SK-N-MC (cell line): Measurements from ENCODE around the gene EZH1.

Source experiments
- DNase-seq: peaks from one replicate; pipeline ENCODE4 v3.0.0-alpha.2; 2011; ENCODE audit warnings: low read depth, low spot score
- H3K27ac ChIP-seq: fragments of 200-600 bp; sonication (generic); 2 replicates; pipeline ENCODE4 v1.5.1; 2016; ENCODE audit warnings: mixed run types
- H3K36me3 ChIP-seq: fragments of 200-600 bp; sonication (generic); 2 replicates; pipeline ENCODE4 v1.6.1; 2017; ENCODE audit warnings: antibody characterized with exemption, low read length, mixed read lengths; ENCODE audit not compliant: insufficient read depth
- H3K4me3 ChIP-seq: fragments of 200-600 bp; sonication (generic); 2 replicates; pipeline ENCODE4 v1.5.1; 2016
- H3K9ac ChIP-seq: fragments of 200-600 bp; sonication (generic); 2 replicates; pipeline ENCODE4 v1.8.0; 2017; ENCODE audit warnings: mixed run types, mixed read lengths; ENCODE audit not compliant: insufficient read length
- H3K9me3 ChIP-seq: fragments of 200-600 bp; sonication (generic); 2 replicates; pipeline ENCODE4 v1.6.1; 2017; ENCODE audit warnings: low read depth, mild to moderate bottlenecking, antibody characterized with exemption, low read length, moderate library complexity, mixed read lengths
- EZH2 ChIP-seq: fragments of 200-600 bp; sonication (generic); IDR thresholded peaks from one replicate; pipeline ENCODE4 v1.6.1; 2017; ENCODE audit warnings: antibody characterized with exemption
- FOXP2 ChIP-seq: optimal IDR thresholded peaks from 2 replicates; pipeline ENCODE3; 2011; ENCODE audit warnings: mild to moderate bottlenecking, moderate library complexity; ENCODE audit not compliant: insufficient read depth; ENCODE audit errors: extremely low read length, control extremely low read depth
- POLR2AphosphoS5 ChIP-seq: IDR thresholded peaks from 2 replicates; pipeline ENCODE4 v1.6.1; 2012; ENCODE audit warnings: mild to moderate bottlenecking, low read depth, low read length, borderline replicate concordance

EZH1 gene

DNA sequence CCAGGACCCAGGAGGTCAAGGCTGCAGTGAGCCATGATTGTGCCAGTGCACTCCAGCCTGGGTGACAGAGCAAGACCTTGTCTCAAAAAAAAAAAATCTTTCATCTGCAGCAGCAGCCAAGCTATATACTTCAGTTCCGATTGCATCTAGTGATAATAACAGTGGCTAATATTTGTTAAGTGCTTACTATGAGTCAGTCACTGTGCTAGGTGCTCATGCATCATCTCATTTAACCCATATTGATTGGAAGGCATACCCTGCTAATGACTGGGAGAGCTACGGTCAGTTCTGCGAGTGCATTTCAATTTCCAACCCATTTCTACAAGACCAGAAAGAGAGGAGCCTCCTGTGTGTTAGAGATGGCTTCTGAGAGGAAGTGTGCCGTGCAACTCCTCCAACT, 93.4 kb downstream of the EZH1 start:
- DNase-seq = no peak
- Histone ChIP-seq H3K9me3 (no peaks in the 10 kb centered on the region), H3K36me3 (no peaks in the 10 kb centered on the region), H3K27ac (no peak overlapping the region), H3K4me3 (no peak overlapping the region), H3K9ac (no peak overlapping the region)
- TF ChIP-seq EZH2 (no peak), POLR2AphosphoS5 (no peak), FOXP2 (no peak)
